Measurements from ENCODE around the gene ASXL1. TPM values are rescaled to one million over a fixed set of nuclear protein-coding genes. Genes with fewer than 3 reads are reported as not detected.
A peak's percentile ranks its signal among the peaks of the same experiment; 100 is the strongest.

The ASXL1 gene
- total and polyA plus RNA-seq, 2 experiments from 2014 or later = 10.4 to 29.0 TPM

- TF ChIP-seq STAT1 (IDR thresholded peaks at IDR 0.05; ENCODE audit: unreplicated experiment) (no peak), ZNF462 (CRISPR knock-in tag; IDR thresholded peaks at IDR 0.05) (no peak), EZH2phosphoT487 (IDR thresholded peaks at IDR 0.05; ENCODE audit: unreplicated experiment) (no peak)
These were observed 83.5 kb downstream of the ASXL1 start (continued) for GRCh38 chr20:32441638-32442037.

- Histone ChIP-seq H3K4me2 (no peak overlapping the region), H3K4me3 (no peak overlapping the region), H3K4me1 (ENCODE audit: insufficient read depth) (peaks cover 26% of the 10 kb centered on the region), H3K9me2 (ENCODE audit: insufficient read depth) (no peaks in the 10 kb centered on the region), H3K36me3 (ENCODE audit: insufficient read depth) (peaks cover 9% of the 10 kb centered on the region; the same call in 1 of the 2 replicates), H4K20me1 (replicated peaks; ENCODE audit: insufficient read depth) (peaks cover 29% of the 10 kb centered on the region), H2AFZ (no peak overlapping the region), H3F3A (replicated peaks; ENCODE audit: low read depth) (peaks cover 5% of the 10 kb centered on the region), H3K27ac (ENCODE audit: low read depth) (peak overlapping the region; percentile 21; the same call in 1 of the 2 replicates), H3K79me2 (replicated peaks; ENCODE audit: insufficient read depth) (no peaks in the 10 kb centered on the region), H3K27me3 (ENCODE audit: insufficient read depth) (no peaks in the 10 kb centered on the region)
- peaks cover 1% of the 10 kb centered on the region for H3K27me3 Mint-ChIP-seq (ENCODE audit: insufficient read depth, low read depth, poor library complexity)
- no peak overlapping the region for H3K27ac Mint-ChIP-seq
- peaks cover 9% of the 10 kb centered on the region for H3K36me3 Mint-ChIP-seq (ENCODE audit: low read depth)
- no peak for DNase-seq (ENCODE audit: low spot score)
- peaks cover 26% of the 10 kb centered on the region for H3K4me1 Mint-ChIP-seq
- no peak overlapping the region for H3K4me3 Mint-ChIP-seq
- H3K9me3 Mint-ChIP-seq = no peaks in the 10 kb centered on the region
- no peak for ATAC-seq
- TF ChIP-seq, protein P1, sequence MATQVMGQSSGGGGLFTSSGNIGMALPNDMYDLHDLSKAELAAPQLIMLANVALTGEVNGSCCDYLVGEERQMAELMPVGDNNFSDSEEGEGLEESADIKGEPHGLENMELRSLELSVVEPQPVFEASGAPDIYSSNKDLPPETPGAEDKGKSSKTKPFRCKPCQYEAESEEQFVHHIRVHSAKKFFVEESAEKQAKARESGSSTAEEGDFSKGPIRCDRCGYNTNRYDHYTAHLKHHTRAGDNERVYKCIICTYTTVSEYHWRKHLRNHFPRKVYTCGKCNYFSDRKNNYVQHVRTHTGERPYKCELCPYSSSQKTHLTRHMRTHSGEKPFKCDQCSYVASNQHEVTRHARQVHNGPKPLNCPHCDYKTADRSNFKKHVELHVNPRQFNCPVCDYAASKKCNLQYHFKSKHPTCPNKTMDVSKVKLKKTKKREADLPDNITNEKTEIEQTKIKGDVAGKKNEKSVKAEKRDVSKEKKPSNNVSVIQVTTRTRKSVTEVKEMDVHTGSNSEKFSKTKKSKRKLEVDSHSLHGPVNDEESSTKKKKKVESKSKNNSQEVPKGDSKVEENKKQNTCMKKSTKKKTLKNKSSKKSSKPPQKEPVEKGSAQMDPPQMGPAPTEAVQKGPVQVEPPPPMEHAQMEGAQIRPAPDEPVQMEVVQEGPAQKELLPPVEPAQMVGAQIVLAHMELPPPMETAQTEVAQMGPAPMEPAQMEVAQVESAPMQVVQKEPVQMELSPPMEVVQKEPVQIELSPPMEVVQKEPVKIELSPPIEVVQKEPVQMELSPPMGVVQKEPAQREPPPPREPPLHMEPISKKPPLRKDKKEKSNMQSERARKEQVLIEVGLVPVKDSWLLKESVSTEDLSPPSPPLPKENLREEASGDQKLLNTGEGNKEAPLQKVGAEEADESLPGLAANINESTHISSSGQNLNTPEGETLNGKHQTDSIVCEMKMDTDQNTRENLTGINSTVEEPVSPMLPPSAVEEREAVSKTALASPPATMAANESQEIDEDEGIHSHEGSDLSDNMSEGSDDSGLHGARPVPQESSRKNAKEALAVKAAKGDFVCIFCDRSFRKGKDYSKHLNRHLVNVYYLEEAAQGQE (IDR thresholded peaks at IDR 0.05; ENCODE audit: unreplicated experiment) = no peak
- TF ChIP-seq ZNF331 (CRISPR knock-in tag; IDR thresholded peaks at IDR 0.05; ENCODE audit: low read depth) (no peak), POLR2AphosphoS5 (IDR thresholded peaks at IDR 0.05; ENCODE audit: low read depth) (no peak), EZH2phosphoT487 (IDR thresholded peaks at IDR 0.05; ENCODE audit: unreplicated experiment) (no peak), EZH2 (IDR thresholded peaks at IDR 0.05; ENCODE audit: low read depth, unreplicated experiment) (no peak), ETS1 (IDR thresholded peaks at IDR 0.05) (no peak), CREB1 (CRISPR knock-in tag; IDR thresholded peaks at IDR 0.05; ENCODE audit: low read depth) (no peak)
- TF ChIP-seq, protein P2, sequence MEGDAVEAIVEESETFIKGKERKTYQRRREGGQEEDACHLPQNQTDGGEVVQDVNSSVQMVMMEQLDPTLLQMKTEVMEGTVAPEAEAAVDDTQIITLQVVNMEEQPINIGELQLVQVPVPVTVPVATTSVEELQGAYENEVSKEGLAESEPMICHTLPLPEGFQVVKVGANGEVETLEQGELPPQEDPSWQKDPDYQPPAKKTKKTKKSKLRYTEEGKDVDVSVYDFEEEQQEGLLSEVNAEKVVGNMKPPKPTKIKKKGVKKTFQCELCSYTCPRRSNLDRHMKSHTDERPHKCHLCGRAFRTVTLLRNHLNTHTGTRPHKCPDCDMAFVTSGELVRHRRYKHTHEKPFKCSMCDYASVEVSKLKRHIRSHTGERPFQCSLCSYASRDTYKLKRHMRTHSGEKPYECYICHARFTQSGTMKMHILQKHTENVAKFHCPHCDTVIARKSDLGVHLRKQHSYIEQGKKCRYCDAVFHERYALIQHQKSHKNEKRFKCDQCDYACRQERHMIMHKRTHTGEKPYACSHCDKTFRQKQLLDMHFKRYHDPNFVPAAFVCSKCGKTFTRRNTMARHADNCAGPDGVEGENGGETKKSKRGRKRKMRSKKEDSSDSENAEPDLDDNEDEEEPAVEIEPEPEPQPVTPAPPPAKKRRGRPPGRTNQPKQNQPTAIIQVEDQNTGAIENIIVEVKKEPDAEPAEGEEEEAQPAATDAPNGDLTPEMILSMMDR (conservative IDR thresholded peaks at IDR 0.05; ENCODE audit: low read depth in 2 of 2) = no peak
These were observed 84.7 kb downstream of the ASXL1 start for GRCh38 chr20:32442630-32443373.

Data from GM23338 (cell line).